SK-N-SH (cell line): ENCODE measurements around the gene CAST. TPM values are rescaled to one million over a fixed set of nuclear protein-coding genes. Genes with fewer than 3 reads are reported as not detected.

Experiments
- CTCF ChIA-PET: fragments of 300-600, 350-600 bp; formaldehyde crosslinking; extraction: SDS; loops from one replicate; lab custom pipeline; 2021; lab: Yijun Ruan, JAX
- POLR2A ChIA-PET: fragments of 350-600 bp; sonication (Branson Sonifier 250); formaldehyde crosslinking; extraction: SDS; loops from one replicate; lab custom pipeline; 2020; ENCODE audit warnings: antibody characterized with exemption, inconsistent platforms; lab: Yijun Ruan, JAX
- DNase-seq: peaks from one replicate; pipeline ENCODE4 v3.0.0; 2012
- H2AFZ ChIP-seq: fragments of 200-600 bp; sonication (generic); 2 replicates; pipeline ENCODE4 v1.8.1; 2016; ENCODE audit warnings: antibody characterized with exemption, mild to moderate bottlenecking, low read depth
- H3F3A ChIP-seq: fragments of 200-600 bp; sonication (generic); replicated peaks from 2 replicates; pipeline ENCODE3; 2016; ENCODE audit warnings: antibody characterized with exemption, mild to moderate bottlenecking; ENCODE audit not compliant: insufficient read depth
- H3K27ac ChIP-seq, 2 experiments: fragments of 200-500 bp in 1 of 2; fragments of 200-600 bp in 1 of 2; sonication (Bioruptor generic) in 1 of 2; sonication (generic), shearing (Covaris generic) in 1 of 2; 2 replicates each; pipeline versions ENCODE4 v1.5.1 to v1.6.1; 2014 to 2016; ENCODE audit warnings: low read depth in 2 of 2, inconsistent platforms in 1 of 2, low read length in 1 of 2, mild to moderate bottlenecking in 1 of 2, mixed read lengths in 1 of 2
- H3K27me3 ChIP-seq: fragments of 200-600 bp; sonication (generic), shearing (Covaris generic); 2 replicates; pipeline ENCODE4 v1.6.1; 2016; ENCODE audit warnings: mixed run types; ENCODE audit not compliant: insufficient read depth
- H3K36me3 ChIP-seq, 2 experiments: fragments of 200-500 bp in 1 of 2; fragments of 200-600 bp in 1 of 2; sonication (Bioruptor generic) in 1 of 2; sonication (generic) in 1 of 2; replicated peaks in 1 of 2; 2 replicates each; pipeline versions ENCODE3 to v1.5.1; 2014 to 2016; ENCODE audit warnings: low read length in 1 of 2, mild to moderate bottlenecking in 1 of 2; ENCODE audit not compliant: insufficient read depth in 2 of 2, control insufficient read depth in 1 of 2
- H3K4me1 ChIP-seq, 2 experiments: fragments of 200-500 bp in 1 of 2; fragments of 200-600 bp in 1 of 2; sonication (Bioruptor generic) in 1 of 2; sonication (generic), shearing (Covaris generic) in 1 of 2; 2 replicates each; pipeline versions ENCODE4 v1.5.1 to v1.6.1; 2014 to 2016; ENCODE audit warnings: low read depth in 1 of 2, low read length in 1 of 2, mixed run types in 1 of 2; ENCODE audit not compliant: insufficient read depth in 2 of 2, control insufficient read depth in 1 of 2
- H3K4me2 ChIP-seq: fragments of 200-600 bp; sonication (generic), shearing (Covaris generic); 2 replicates; pipeline ENCODE4 v1.6.1; 2017; ENCODE audit warnings: mixed run types
- H3K4me3 ChIP-seq, 2 experiments: fragments of 200-500 bp in 1 of 2; fragments of 200-600 bp in 1 of 2; sonication (Bioruptor generic) in 1 of 2; sonication (generic), shearing (Covaris generic) in 1 of 2; 2 replicates each; pipeline versions ENCODE4 v1.5.1 to v1.8.1; 2014 to 2016; ENCODE audit warnings: low read depth in 2 of 2, inconsistent platforms in 1 of 2, low read length in 1 of 2, mild to moderate bottlenecking in 1 of 2, mixed read lengths in 1 of 2, moderate library complexity in 1 of 2
- H3K79me2 ChIP-seq: fragments of 200-600 bp; sonication (generic); 2 replicates; pipeline ENCODE4 v1.8.1; 2017; ENCODE audit warnings: mild to moderate bottlenecking; ENCODE audit not compliant: insufficient read depth
- H3K9ac ChIP-seq: fragments of 200-600 bp; sonication (generic); 2 replicates; pipeline ENCODE4 v1.6.1; 2017; ENCODE audit warnings: mixed run types
- H3K9me2 ChIP-seq: fragments of 200-600 bp; sonication (generic); 2 replicates; pipeline ENCODE4 v1.6.1; 2017; ENCODE audit warnings: mixed run types
- H3K9me3 ChIP-seq: fragments of 200-600 bp; sonication (generic); 2 replicates; pipeline ENCODE4 v1.6.1; 2017; ENCODE audit warnings: mixed run types, mild to moderate bottlenecking, moderate library complexity
- H4K20me1 ChIP-seq: fragments of 200-600 bp; sonication (generic); 2 replicates; pipeline ENCODE4 v1.6.1; 2017; ENCODE audit warnings: mild to moderate bottlenecking, mixed run types; ENCODE audit not compliant: insufficient read depth
- EZH2phosphoT487 ChIP-seq: fragments of 200-600 bp; sonication (generic); IDR thresholded peaks from 2 replicates; pipeline ENCODE4 v1.6.1; 2017; ENCODE audit warnings: low read depth, mixed run types, mild to moderate bottlenecking, antibody characterized with exemption, moderate library complexity, borderline replicate concordance
- FOSL2 ChIP-seq: IDR thresholded peaks from 2 replicates; pipeline ENCODE4 v1.4.0; 2012; ENCODE audit warnings: low read depth, mild to moderate bottlenecking, moderate library complexity, borderline replicate concordance
- FOXJ3 ChIP-seq: sonication (generic); formaldehyde crosslinking; IDR thresholded peaks from 2 replicates; pipeline ENCODE4 v1.5.1; 2020; ENCODE audit warnings: mild to moderate bottlenecking, missing genetic modification reagents
- FOXM1 ChIP-seq: IDR thresholded peaks from 2 replicates; pipeline ENCODE4 v1.4.0; 2012; ENCODE audit warnings: low read depth, mild to moderate bottlenecking
- GATA2 ChIP-seq: sonication (generic); formaldehyde crosslinking; IDR thresholded peaks from 2 replicates; pipeline ENCODE4 v1.5.0; 2020; ENCODE audit warnings: mild to moderate bottlenecking, missing genetic modification reagents
- JUND ChIP-seq: IDR thresholded peaks from 2 replicates; pipeline ENCODE4 v1.4.0; 2012
- NFIC ChIP-seq: IDR thresholded peaks from 2 replicates; pipeline ENCODE4 v1.4.0; 2012; ENCODE audit warnings: borderline replicate concordance
- RAD21 ChIP-seq: IDR thresholded peaks from 2 replicates; pipeline ENCODE4 v1.6.1; 2012; ENCODE audit warnings: mild to moderate bottlenecking, low read length
- RCOR1 ChIP-seq: fragments of 150-350 bp; IDR thresholded peaks from 2 replicates; pipeline ENCODE4 v1.6.1; 2017; ENCODE audit warnings: antibody characterized with exemption, low read length
- SIN3A ChIP-seq: IDR thresholded peaks from 2 replicates; pipeline ENCODE4 v1.6.1; 2012; ENCODE audit warnings: low read depth, mild to moderate bottlenecking, low read length, moderate library complexity, borderline replicate concordance
- TAF1 ChIP-seq: IDR thresholded peaks from 2 replicates; pipeline ENCODE4 v1.6.1; 2012; ENCODE audit warnings: low read depth, mild to moderate bottlenecking, low read length, moderate library complexity, borderline replicate concordance
- TCF12 ChIP-seq: IDR thresholded peaks from 2 replicates; pipeline ENCODE4 v1.4.0; 2012
- YY1 ChIP-seq: IDR thresholded peaks from 2 replicates; pipeline ENCODE4 v1.4.0; 2012; ENCODE audit warnings: low read depth, mild to moderate bottlenecking
- WGBS: methylation state at CpG from one replicate; pipeline ENCODE4 v1.1.6; 2017; ENCODE audit warnings: low lambda C conversion rate; 5-methylcytosine and 5-hydroxymethylcytosine counted together
- polyA plus RNA-seq, 3 experiments: library from polyadenylated mRNA; depleted of rRNA; stranded (reverse); fragments of >200 nt; gene quantifications; 2 replicates each; pipeline ENCODE4 v1.2.3, GENCODE V29; 2012
- TF ChIP-seq, protein P1 (sequence below): IDR thresholded peaks from 2 replicates; pipeline ENCODE4 v1.4.0; 2012; ENCODE audit warnings: low read depth

Gene CAST
- polyA plus RNA-seq, 1 of the 3 experiments (the other 2 are of a cell fraction), result 82.9 TPM

DNA sequence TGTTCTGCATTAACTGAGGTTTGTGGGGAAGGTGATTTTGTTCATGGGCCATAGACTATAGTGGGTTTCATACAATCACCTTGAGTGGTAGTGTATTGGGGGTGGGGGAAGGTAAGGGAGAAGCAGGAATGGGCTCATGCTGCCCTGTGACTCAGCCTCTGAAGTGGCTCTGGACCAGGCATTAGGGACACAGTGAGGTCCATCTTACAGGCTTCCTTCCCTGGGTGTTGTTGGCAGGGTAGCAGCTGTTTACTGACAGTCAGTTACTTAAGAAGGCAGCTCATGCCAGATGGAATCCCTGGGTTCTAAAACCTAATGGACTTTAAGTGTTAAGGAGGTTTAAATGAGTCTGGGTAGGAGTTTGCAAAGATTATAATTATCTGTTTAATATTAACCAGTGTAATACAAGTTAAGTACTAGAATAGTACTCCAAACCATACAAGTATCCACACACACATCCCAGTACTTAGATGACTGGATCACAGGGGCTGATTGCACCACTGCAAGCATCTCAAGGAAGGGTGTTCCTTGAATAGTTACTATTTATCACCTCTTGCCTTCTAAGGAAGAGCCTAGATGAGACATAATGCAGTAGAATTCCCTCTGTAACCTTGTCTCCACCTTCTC lies 59.3 kb downstream of the CAST start:
- POLR2A ChIA-PET, result no interaction called here
- Histone ChIP-seq H3K36me3 (peaks cover 6% of the 10 kb centered on the region in 2 experiments), H3K4me1 (no peaks in the 10 kb centered on the region; a peak in 1 of 4 replicates), H3F3A (no peaks in the 10 kb centered on the region), H3K9ac (no peak overlapping the region), H3K4me3 (no peak overlapping the region), H4K20me1 (peaks cover 40% of the 10 kb centered on the region), H3K9me2 (no peaks in the 10 kb centered on the region), H3K9me3 (no peaks in the 10 kb centered on the region), H3K27me3 (no peaks in the 10 kb centered on the region), H2AFZ (no peak overlapping the region), H3K4me2 (no peak overlapping the region), H3K79me2 (peaks cover 86% of the 10 kb centered on the region), H3K27ac (no peak overlapping the region)
- DNase-seq, result no peak
- CTCF ChIA-PET, result interaction anchor here (2.2 kb wide), 1 partner anchor 12 kb away, joined by 5 read pairs; no protein-coding TSS in a partner anchor
- TF ChIP-seq JUND (no peak), FOXJ3 (CRISPR knock-in tag) (no peak), GATA2 (CRISPR knock-in tag) (no peak), RCOR1 (no peak), YY1 (no peak), EZH2phosphoT487 (no peak), FOXM1 (no peak), NFIC (no peak), RAD21 (no peak), FOSL2 (no peak), TAF1 (no peak)
- TF ChIP-seq, protein P1, sequence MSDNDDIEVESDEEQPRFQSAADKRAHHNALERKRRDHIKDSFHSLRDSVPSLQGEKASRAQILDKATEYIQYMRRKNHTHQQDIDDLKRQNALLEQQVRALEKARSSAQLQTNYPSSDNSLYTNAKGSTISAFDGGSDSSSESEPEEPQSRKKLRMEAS, result no peak

DNA sequence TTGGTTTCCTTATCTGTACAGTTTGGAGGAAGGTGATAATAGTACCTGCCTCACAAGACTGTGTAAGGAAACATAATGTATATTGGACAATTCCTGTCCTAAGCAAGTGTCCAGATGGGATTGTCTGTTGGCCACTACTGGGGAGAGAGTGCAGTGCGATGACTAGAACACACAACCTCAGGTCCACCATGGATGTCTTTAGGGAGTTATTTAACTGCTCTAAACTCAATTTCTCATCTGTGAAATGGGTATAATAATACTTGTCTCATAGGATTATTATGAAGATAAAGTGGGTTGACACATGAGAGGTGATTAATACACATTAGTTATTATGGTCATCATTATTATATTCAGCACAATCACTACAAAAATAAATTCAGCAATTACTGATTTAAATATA lies 63.1 kb downstream of the CAST start:
- H3K36me3 ChIP-seq, result peaks cover 21 to 22% of the 10 kb centered on the region in 2 experiments
- H4K20me1 ChIP-seq, result peaks cover 11% of the 10 kb centered on the region; the same call in 1 of the 2 replicates
- H3K9me3 ChIP-seq, result no peaks in the 10 kb centered on the region
- WGBS, result 100% methylated on average over 1 of the region's 1 CpG
- CTCF ChIA-PET, result interaction anchor here (0.9 to 1.7 kb wide), 4 partner anchors 22 to 380 kb away, joined by 3 to 4 read pairs (median 4); no protein-coding TSS in a partner anchor
- H3K27me3 ChIP-seq, result no peaks in the 10 kb centered on the region
- no peaks in the 10 kb centered on the region for H3K9me2 ChIP-seq
- peaks cover 6% of the 10 kb centered on the region for H3F3A ChIP-seq
- H3K27ac ChIP-seq, result no peak overlapping the region
- no peaks in the 10 kb centered on the region; a peak in 1 of 4 replicates for H3K4me1 ChIP-seq
- no peak overlapping the region for H3K4me3 ChIP-seq
- no peak for DNase-seq
- TF ChIP-seq TCF12 (no peak), FOXM1 (no peak), SIN3A (no peak)
- POLR2A ChIA-PET, result no interaction called here
- H3K79me2 ChIP-seq, result peaks cover 55% of the 10 kb centered on the region
- no peak overlapping the region for H2AFZ ChIP-seq
- H3K4me2 ChIP-seq, result no peak overlapping the region
- H3K9ac ChIP-seq, result no peak overlapping the region
